OCI-LY7 (cell line): ENCODE data around the gene RCOR3.

Source experiments
- EZH2phosphoT487 ChIP-seq: fragments of 200-600 bp; sonication (generic); IDR thresholded peaks from 2 replicates; pipeline ENCODE4 v1.6.1; 2018; ENCODE audit warnings: low read depth, borderline replicate concordance, mild to moderate bottlenecking, mixed run types, antibody characterized with exemption, low read length, moderate library complexity, mixed read lengths
- TF ChIP-seq, protein P1 (sequence below): fragments of 200-600 bp; sonication (generic); conservative IDR thresholded peaks from 2 replicates; pipeline ENCODE4 v1.5.1; 2014; ENCODE audit warnings: mild to moderate bottlenecking, antibody characterized with exemption, low read length, moderate library complexity, mixed read lengths

DNA sequence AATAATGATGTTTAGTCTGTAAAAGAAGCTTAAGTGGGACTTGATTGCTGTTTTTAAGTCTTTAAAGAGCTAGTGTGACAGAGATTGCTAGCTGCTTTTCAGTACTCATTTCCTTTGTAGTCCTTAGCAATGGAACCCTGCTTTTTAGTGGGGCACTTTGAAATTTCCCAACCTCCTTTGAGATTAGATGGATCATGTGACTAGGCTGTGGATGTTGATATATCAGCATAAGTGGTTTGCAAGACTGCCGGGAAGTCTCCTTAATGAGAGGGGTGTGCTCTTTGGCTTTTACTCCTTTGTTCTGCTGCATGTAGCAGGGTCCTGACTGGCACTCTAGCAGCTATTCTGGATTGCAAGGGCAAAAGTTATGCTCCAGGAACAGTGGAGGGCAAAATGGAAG is 11.2 kb upstream of the RCOR3 start:
- TF ChIP-seq, protein P1, sequence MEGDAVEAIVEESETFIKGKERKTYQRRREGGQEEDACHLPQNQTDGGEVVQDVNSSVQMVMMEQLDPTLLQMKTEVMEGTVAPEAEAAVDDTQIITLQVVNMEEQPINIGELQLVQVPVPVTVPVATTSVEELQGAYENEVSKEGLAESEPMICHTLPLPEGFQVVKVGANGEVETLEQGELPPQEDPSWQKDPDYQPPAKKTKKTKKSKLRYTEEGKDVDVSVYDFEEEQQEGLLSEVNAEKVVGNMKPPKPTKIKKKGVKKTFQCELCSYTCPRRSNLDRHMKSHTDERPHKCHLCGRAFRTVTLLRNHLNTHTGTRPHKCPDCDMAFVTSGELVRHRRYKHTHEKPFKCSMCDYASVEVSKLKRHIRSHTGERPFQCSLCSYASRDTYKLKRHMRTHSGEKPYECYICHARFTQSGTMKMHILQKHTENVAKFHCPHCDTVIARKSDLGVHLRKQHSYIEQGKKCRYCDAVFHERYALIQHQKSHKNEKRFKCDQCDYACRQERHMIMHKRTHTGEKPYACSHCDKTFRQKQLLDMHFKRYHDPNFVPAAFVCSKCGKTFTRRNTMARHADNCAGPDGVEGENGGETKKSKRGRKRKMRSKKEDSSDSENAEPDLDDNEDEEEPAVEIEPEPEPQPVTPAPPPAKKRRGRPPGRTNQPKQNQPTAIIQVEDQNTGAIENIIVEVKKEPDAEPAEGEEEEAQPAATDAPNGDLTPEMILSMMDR = no peak
- no peak for TF ChIP-seq EZH2phosphoT487
